H1 (cell line): ENCODE data around the gene CAPS. TPM values are rescaled to one million over a fixed set of nuclear protein-coding genes. Genes with fewer than 3 reads are reported as not detected.

ENCODE experiments used
- CTCF ChIA-PET: fragments of 300-600 bp; sonication (Branson Sonifier 250); formaldehyde crosslinking; loops from one replicate; lab custom pipeline; 2021; ENCODE audit not compliant: partially characterized antibody; lab: Charles Lee
- POLR2A ChIA-PET: fragments of 300-600 bp; sonication (Branson Sonifier 250); formaldehyde crosslinking; loops from one replicate; lab custom pipeline; 2021; ENCODE audit warnings: inconsistent platforms; ENCODE audit not compliant: partially characterized antibody; lab: Charles Lee
- DNase-seq, 2 experiments: peaks; one replicate each; pipeline versions ENCODE4 v3.0.0 to v3.0.0-alpha.2; 2010 to 2022; ENCODE audit warnings: low spot score in 2 of 2, low read depth in 1 of 2, mixed read lengths in 1 of 2
- FAIRE-seq: peaks from 2 replicates; lab custom pipeline; 2011; peaks lifted over from hg19 to GRCh38; lab: Jason Lieb, UNC
- H2AFZ ChIP-seq: 2 replicates; pipeline ENCODE4 v1.8.1; 2012; ENCODE audit warnings: low read length, inconsistent platforms
- H2AK5ac ChIP-seq: 2 replicates; pipeline ENCODE4 v1.6.1; 2013; ENCODE audit warnings: low read depth, low read length
- H2BK120ac ChIP-seq: replicated peaks from 2 replicates; pipeline ENCODE3; 2013; ENCODE audit warnings: low read depth, low read length, inconsistent platforms
- H2BK12ac ChIP-seq: 2 replicates; pipeline ENCODE4 v1.6.1; 2013; ENCODE audit warnings: low read depth, low read length
- H2BK15ac ChIP-seq: 2 replicates; pipeline ENCODE4 v1.6.1; 2013; ENCODE audit warnings: low read length
- H2BK20ac ChIP-seq: 2 replicates; pipeline ENCODE4 v1.6.1; 2013; ENCODE audit warnings: low read length
- H2BK5ac ChIP-seq: 2 replicates; pipeline ENCODE4 v1.6.1; 2013; ENCODE audit warnings: low read depth, low read length
- H3K14ac ChIP-seq: 2 replicates; pipeline ENCODE4 v1.6.1; 2013; ENCODE audit warnings: inconsistent platforms; ENCODE audit not compliant: insufficient read length
- H3K18ac ChIP-seq: 2 replicates; pipeline ENCODE4 v1.6.1; 2013; ENCODE audit warnings: low read length; ENCODE audit errors: extremely low read depth
- H3K23ac ChIP-seq: 2 replicates; pipeline ENCODE4 v1.6.1; 2013; ENCODE audit warnings: inconsistent platforms; ENCODE audit not compliant: insufficient read length
- H3K23me2 ChIP-seq: 2 replicates; pipeline ENCODE4 v1.6.1; 2013; ENCODE audit warnings: low read depth, low read length
- H3K27ac ChIP-seq: 2 replicates; pipeline ENCODE4 v1.6.1; 2011; ENCODE audit warnings: low read depth, low read length, inconsistent platforms
- H3K27me3 ChIP-seq, 4 experiments: replicated peaks in 1 of 4; 1 replicate in 1 of 4; 2 replicates in 3 of 4; pipeline versions ENCODE4 v1.6.1 to v1.8.1; 2011 to 2013; ENCODE audit warnings: low read length in 3 of 4, mild to moderate bottlenecking in 3 of 4, inconsistent platforms in 2 of 4, mixed read lengths in 2 of 4, moderate library complexity in 1 of 4; ENCODE audit not compliant: control insufficient read depth in 3 of 4, insufficient read depth in 3 of 4; ENCODE audit errors: extremely low read depth in 1 of 4
- H3K36me3 ChIP-seq, 4 experiments: 2 replicates each; pipeline versions ENCODE4 v1.6.1 to v1.8.1; 2011 to 2013; ENCODE audit warnings: mild to moderate bottlenecking in 4 of 4, low read length in 3 of 4, moderate library complexity in 2 of 4, control low read depth in 1 of 4, inconsistent platforms in 1 of 4; ENCODE audit not compliant: insufficient read depth in 4 of 4, control insufficient read depth in 2 of 4
- H3K4ac ChIP-seq: replicated peaks from 2 replicates; pipeline ENCODE3; 2013; ENCODE audit warnings: low read length, low read depth, mixed read lengths, inconsistent platforms; ENCODE audit not compliant: insufficient read length
- H3K4me1 ChIP-seq, 4 experiments: replicated peaks in 1 of 4; 1 replicate in 1 of 4; 2 replicates in 3 of 4; pipeline versions ENCODE4 v1.6.1 to v1.8.1; 2011 to 2013; ENCODE audit warnings: low read length in 3 of 4, inconsistent platforms in 2 of 4, mixed read lengths in 1 of 4; ENCODE audit not compliant: insufficient read depth in 4 of 4, control insufficient read depth in 3 of 4
- H3K4me2 ChIP-seq, 2 experiments: 2 replicates each; pipeline versions ENCODE4 v1.6.1 to v1.8.1; 2011 to 2013; ENCODE audit warnings: low read depth in 2 of 2, low read length in 2 of 2, control low read depth in 1 of 2, inconsistent platforms in 1 of 2, mild to moderate bottlenecking in 1 of 2; ENCODE audit not compliant: insufficient read depth in 1 of 2
- H3K4me3 ChIP-seq, 4 experiments: fragments of 200-600, 300-600 bp in 1 of 4; sonication (generic), shearing (Covaris generic), sonication (Bioruptor Twin) in 1 of 4; 2 replicates each; pipeline versions ENCODE4 v1.5.1 to v1.8.1; 2011 to 2016; ENCODE audit warnings: low read length in 4 of 4, low read depth in 3 of 4, control low read depth in 2 of 4, inconsistent platforms in 2 of 4, mild to moderate bottlenecking in 2 of 4, mixed read lengths in 1 of 4, moderate library complexity in 1 of 4; ENCODE audit not compliant: insufficient read depth in 2 of 4; ENCODE audit errors: extremely low read depth in 1 of 4
- H3K56ac ChIP-seq: replicated peaks from 2 replicates; pipeline ENCODE3; 2013; ENCODE audit warnings: low read depth, mild to moderate bottlenecking, mixed read lengths, low read length, inconsistent platforms; ENCODE audit not compliant: insufficient read length
- H3K79me1 ChIP-seq: 2 replicates; pipeline ENCODE4 v1.6.1; 2013; ENCODE audit warnings: low read depth, low read length, control low read depth
- H3K79me2 ChIP-seq, 2 experiments: 2 replicates each; pipeline versions ENCODE4 v1.6.1 to v1.8.1; 2012 to 2013; ENCODE audit warnings: low read length in 2 of 2, mild to moderate bottlenecking in 2 of 2, inconsistent platforms in 1 of 2; ENCODE audit not compliant: insufficient read depth in 2 of 2, control insufficient read depth in 1 of 2
- H3K9ac ChIP-seq, 4 experiments: replicated peaks in 1 of 4; 1 replicate in 1 of 4; 2 replicates in 3 of 4; pipeline versions ENCODE4 v1.6.1 to v1.8.1; 2011 to 2013; ENCODE audit warnings: low read depth in 3 of 4, low read length in 3 of 4, control low read depth in 2 of 4, mild to moderate bottlenecking in 2 of 4, moderate library complexity in 2 of 4, inconsistent platforms in 1 of 4; ENCODE audit errors: extremely low read depth in 1 of 4
- H3K9me3 ChIP-seq, 2 experiments: 2 replicates each; pipeline versions ENCODE4 v1.6.1 to v1.8.1; 2012 to 2013; ENCODE audit warnings: mild to moderate bottlenecking in 2 of 2, moderate library complexity in 2 of 2, control low read depth in 1 of 2, inconsistent platforms in 1 of 2, low read depth in 1 of 2, low read length in 1 of 2, mixed read lengths in 1 of 2; ENCODE audit not compliant: insufficient read depth in 2 of 2
- H4K20me1 ChIP-seq, 2 experiments: replicated peaks in 1 of 2; 2 replicates each; pipeline versions ENCODE3 to v1.8.1; 2011 to 2013; ENCODE audit warnings: inconsistent platforms in 2 of 2, low read length in 2 of 2, mild to moderate bottlenecking in 1 of 2; ENCODE audit not compliant: insufficient read depth in 2 of 2, control insufficient read depth in 1 of 2
- H4K5ac ChIP-seq: 2 replicates; pipeline ENCODE4 v1.6.1; 2013; ENCODE audit warnings: low read length, low read depth, mixed read lengths, inconsistent platforms; ENCODE audit not compliant: insufficient read length
- H4K8ac ChIP-seq: 2 replicates; pipeline ENCODE4 v1.8.0; 2013; ENCODE audit warnings: mild to moderate bottlenecking, moderate library complexity, low read length, inconsistent platforms; ENCODE audit not compliant: insufficient read depth; ENCODE audit errors: extremely low read depth
- H4K91ac ChIP-seq: replicated peaks from 2 replicates; pipeline ENCODE3; 2013; ENCODE audit warnings: low read length, mixed read lengths, inconsistent platforms; ENCODE audit not compliant: insufficient read length
- CREB1 ChIP-seq: IDR thresholded peaks from 2 replicates; pipeline ENCODE4 v1.6.1; 2012; ENCODE audit warnings: inconsistent platforms
- JUND ChIP-seq: IDR thresholded peaks from 2 replicates; pipeline ENCODE4 v1.6.1; 2011; ENCODE audit warnings: mild to moderate bottlenecking, improper control_type of control experiment, low read length
- KDM5A ChIP-seq: fragments of 200-600 bp; IDR thresholded peaks from 2 replicates; pipeline ENCODE4 v1.7.1; 2012; ENCODE audit warnings: mild to moderate bottlenecking, low read length, inconsistent platforms, mixed read lengths
- SP2 ChIP-seq: IDR thresholded peaks from 2 replicates; pipeline ENCODE4 v1.6.1; 2012; ENCODE audit warnings: mild to moderate bottlenecking, low read length, inconsistent platforms
- WGBS, 2 experiments: shearing (Covaris generic) in 1 of 2; methylation state at CpG; one replicate each; pipeline versions ENCODE4 v1.1.6 to v1.1.7; 2013 to 2015; ENCODE audit warnings: low lambda C conversion rate in 2 of 2, mixed read lengths in 2 of 2, inconsistent platforms in 1 of 2, low coverage in 1 of 2, missing lambda C conversion rate in 1 of 2; ENCODE audit not compliant: insufficient replicate concordance in 2 of 2, insufficient coverage in 1 of 2, insufficient read length in 1 of 2; ENCODE audit errors: extremely low coverage in 1 of 2, missing lambda C conversion rate in 1 of 2; 5-methylcytosine and 5-hydroxymethylcytosine counted together
- polyA plus RNA-seq, 7 experiments: library from polyadenylated mRNA; depleted of rRNA in 3 of 7; stranded (reverse) in 5 of 7; unstranded in 2 of 7; fragments of >200 nt in 5 of 7; fragments of 200-250 nt in 2 of 7; gene quantifications; 1 replicate in 5 of 7; 2 replicates in 1 of 7; 4 replicates in 1 of 7; pipeline versions ENCODE4 v1.2.1 to v1.2.3, GENCODE V29; 2011 to 2013; ENCODE audit warnings: missing spikeins in 2 of 7, mixed read lengths in 2 of 7
- total RNA-seq: library from RNA; stranded (reverse); fragmentation: NEBNext Ultra II Directional; extraction: Animal tissue kit (Norgen Biotek cat#: 25700); gene quantifications from 2 replicates; pipeline ENCODE4 v1.2.1, GENCODE V29; 2021

Gene CAPS
- total and polyA plus RNA-seq, 2 of the 8 experiments (the other 6 are each of a cell fraction or from before 2014, with no cell fraction given): 2.1 to 2.4 TPM

DNA sequence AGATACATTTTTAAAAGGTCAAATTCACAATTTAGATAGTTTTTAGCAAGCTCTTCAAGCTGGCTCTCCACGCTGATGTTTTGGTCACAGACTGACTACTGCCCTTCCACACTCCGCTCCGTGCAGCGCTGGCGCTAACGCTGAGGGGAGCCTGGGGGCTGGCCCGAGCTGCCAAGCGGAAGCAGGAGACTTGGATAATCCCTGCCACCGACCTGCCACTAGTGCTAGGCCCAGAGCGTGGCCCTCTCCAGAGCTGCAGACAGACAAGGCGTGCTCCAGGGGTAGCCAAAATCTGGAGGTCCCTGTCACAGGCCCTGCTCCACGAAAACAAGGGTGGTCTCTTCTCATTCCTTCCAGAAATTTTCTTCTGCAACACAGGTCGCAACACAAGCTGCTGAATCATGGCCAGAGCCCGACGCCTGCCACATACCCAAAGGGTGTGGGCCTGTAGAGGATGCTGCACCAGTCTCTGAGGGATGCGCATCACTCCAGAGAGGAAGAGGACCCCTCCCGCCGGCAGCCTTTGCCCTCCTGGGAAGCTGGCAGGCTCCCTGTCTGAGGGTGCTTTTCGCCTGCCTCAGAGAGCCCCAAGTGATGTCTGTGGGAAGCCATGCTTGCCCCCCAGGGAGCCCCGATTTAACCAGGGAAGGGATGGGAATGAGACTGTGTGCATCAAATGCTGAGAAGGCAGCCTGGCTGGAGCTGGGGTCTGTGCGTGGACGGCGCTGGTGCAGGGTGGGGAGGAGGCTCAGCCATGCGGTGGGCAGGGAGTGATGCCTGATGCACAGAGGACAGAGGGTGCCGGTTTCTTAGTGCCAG lies 21.6 kb downstream of the CAPS start:
- no peak overlapping the region for H3K14ac ChIP-seq
- H3K4me1 ChIP-seq: no peaks in the 10 kb centered on the region
- H2BK15ac ChIP-seq: no peak overlapping the region
- no peak overlapping the region for H2AFZ ChIP-seq
- 91% methylated on average over 25 of the region's 25 CpGs; no CpG with 5 or more reads in 1 of the 2 experiments for WGBS, 2 experiments
- H2BK12ac ChIP-seq: no peak overlapping the region
- no peak overlapping the region for H2BK120ac ChIP-seq
- H3K27ac ChIP-seq: no peak overlapping the region
- H3K9me3 ChIP-seq: no peaks in the 10 kb centered on the region
- CTCF ChIA-PET: interaction anchor here (0.7 to 4.2 kb wide), 8 partner anchors 8 to 87 kb away, joined by 3 to 11 read pairs (median 6); no protein-coding TSS in a partner anchor
- peaks cover 2 to 26% (median 12%) of the 10 kb centered on the region in 4 experiments; a peak in 6 of 8 replicates for H3K36me3 ChIP-seq
- H3K79me2 ChIP-seq: peaks cover 0 to 13% of the 10 kb centered on the region in 2 experiments; a peak in 1 of 4 replicates
- no peak overlapping the region for H3K56ac ChIP-seq
- H4K8ac ChIP-seq: peak overlapping the region; percentile 37; the same call in 1 of the 2 replicates
- no peak overlapping the region for H3K9ac ChIP-seq
- no peak overlapping the region for H3K4me2 ChIP-seq
- no peak overlapping the region for H4K91ac ChIP-seq
- H3K18ac ChIP-seq: no peak overlapping the region
- H2AK5ac ChIP-seq: no peak overlapping the region
- H3K23ac ChIP-seq: no peak overlapping the region
- no peak overlapping the region for H3K4me3 ChIP-seq
- peaks cover 18% of the 10 kb centered on the region for H3K79me1 ChIP-seq
- peak overlapping the region; percentile 66; the same call in 1 of the 2 replicates for H2BK5ac ChIP-seq
- no peak overlapping the region for H2BK20ac ChIP-seq
- FAIRE-seq: no peak
- no peak overlapping the region for H4K5ac ChIP-seq
- H3K27me3 ChIP-seq: no peaks in the 10 kb centered on the region
- TF ChIP-seq SP2: no peak
- no peak for TF ChIP-seq KDM5A
- no peak for TF ChIP-seq JUND
- TF ChIP-seq CREB1: no peak
- POLR2A ChIA-PET: interaction anchor here (1.2 kb wide), 1 partner anchor 21 kb away, joined by 3 read pairs; no protein-coding TSS in a partner anchor
- no peak overlapping the region for H3K4ac ChIP-seq
- peaks cover 9 to 23% of the 10 kb centered on the region in 2 experiments for H4K20me1 ChIP-seq
- no peaks in the 10 kb centered on the region for H3K23me2 ChIP-seq
- no peak for DNase-seq
